GM12872 (cell line): ENCODE results near the gene ICA1.

Experiments used
- CTCF ChIP-seq: IDR thresholded peaks from 3 replicates; pipeline ENCODE4 v1.5.1; 2011; ENCODE audit warnings: low read depth, mild to moderate bottlenecking, low read length, moderate library complexity; ENCODE audit not compliant: insufficient read depth

The ICA1 gene

GRCh38 chr7:8141070-8141469, 120.9 kb downstream of the ICA1 start:
- no peak for TF ChIP-seq CTCF

- no peak for TF ChIP-seq CTCF
Measured at GRCh38 chr7:8136051-8136730, 125.8 kb downstream of the ICA1 start.

- TF ChIP-seq CTCF = no peak
Measured at GRCh38 chr7:8135417-8135816, 126.5 kb downstream of the ICA1 start.

GRCh38 chr7:8134089-8134733, 127.8 kb downstream of the ICA1 start:
- TF ChIP-seq CTCF = no peak

GRCh38 chr7:8133188-8133848, 128.6 kb downstream of the ICA1 start:
- no peak for TF ChIP-seq CTCF

GRCh38 chr7:8131694-8132605, 130.0 kb downstream of the ICA1 start:
- no peak for TF ChIP-seq CTCF

- no peak for TF ChIP-seq CTCF
Measured at GRCh38 chr7:8130663-8131062, 131.3 kb downstream of the ICA1 start.
